Measurements from ENCODE around the gene ADPRHL1. TPM values are rescaled to one million over a fixed set of nuclear protein-coding genes. Genes with fewer than 3 reads are reported as not detected.

Gene ADPRHL1
- total and polyA plus RNA-seq, 2 experiments from 2014 or later = 1.0 to 1.1 TPM

DNA sequence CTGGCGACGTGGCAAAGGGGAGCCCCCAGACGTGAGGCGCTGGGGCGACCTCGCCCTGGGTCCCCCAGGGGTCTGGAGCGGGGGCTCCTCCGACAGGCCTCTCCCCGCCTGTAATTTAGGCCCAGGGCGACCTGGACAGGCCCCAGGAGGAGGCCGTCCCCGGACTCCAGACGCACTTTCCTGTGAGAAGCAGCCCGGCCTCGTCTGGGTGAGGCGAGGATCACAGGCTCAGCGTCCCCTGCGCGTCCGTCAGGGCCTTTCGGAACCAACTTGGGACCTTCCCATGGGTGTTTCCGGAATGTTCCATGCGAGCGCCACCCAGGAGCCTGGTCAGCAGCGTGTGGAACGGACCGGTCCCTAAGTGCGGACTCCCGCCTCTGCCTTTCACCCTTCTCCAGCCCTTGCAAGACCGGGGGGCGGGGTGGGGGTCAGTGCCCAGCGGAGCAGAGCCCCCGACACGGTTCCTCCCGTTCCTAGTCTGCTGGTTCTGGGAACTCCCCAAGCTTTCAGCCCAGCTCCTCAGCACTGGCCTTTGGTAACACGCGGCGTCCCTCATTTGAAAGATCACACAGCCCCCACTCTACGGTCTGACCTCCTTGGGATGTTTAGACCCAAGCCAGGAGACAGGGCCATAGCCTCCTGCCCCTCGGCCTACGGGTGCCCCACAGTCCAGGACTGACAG lies 88.2 kb downstream of the ADPRHL1 start:
- DNase-seq (ENCODE audit: low spot score) = no peak
- Histone ChIP-seq H3K79me2 (peaks cover 32% of the 10 kb centered on the region), H3K4me2 (peak overlapping the region; percentile 89), H3K9me3 (ENCODE audit: low read depth) (no peaks in the 10 kb centered on the region), H4K20me1 (ENCODE audit: insufficient read depth, poor library complexity, severe bottlenecking) (no peaks in the 10 kb centered on the region), H2AFZ (peak overlapping the region; percentile 90), H3K36me3 (replicated peaks; ENCODE audit: insufficient read depth, low read depth) (peaks cover 1% of the 10 kb centered on the region), H3K9me2 (replicated peaks; ENCODE audit: insufficient read depth) (no peaks in the 10 kb centered on the region), H3K4me1 (ENCODE audit: insufficient read depth) (peaks cover 7% of the 10 kb centered on the region), H3K4me3 (no peak overlapping the region), H3K27ac (peak overlapping the region; percentile 75), H3K27me3 (no peaks in the 10 kb centered on the region)
- WGBS (ENCODE audit: low lambda C conversion rate, missing lambda C conversion rate) = 92% methylated on average over 40 of the region's 41 CpGs
- no peak for TF ChIP-seq EZH2phosphoT487 (IDR thresholded peaks at IDR 0.05; ENCODE audit: low read depth, severe bottlenecking, unreplicated experiment)
- no peak for TF ChIP-seq EZH2 (IDR thresholded peaks at IDR 0.05; ENCODE audit: borderline replicate concordance)
- TF ChIP-seq, protein P1, sequence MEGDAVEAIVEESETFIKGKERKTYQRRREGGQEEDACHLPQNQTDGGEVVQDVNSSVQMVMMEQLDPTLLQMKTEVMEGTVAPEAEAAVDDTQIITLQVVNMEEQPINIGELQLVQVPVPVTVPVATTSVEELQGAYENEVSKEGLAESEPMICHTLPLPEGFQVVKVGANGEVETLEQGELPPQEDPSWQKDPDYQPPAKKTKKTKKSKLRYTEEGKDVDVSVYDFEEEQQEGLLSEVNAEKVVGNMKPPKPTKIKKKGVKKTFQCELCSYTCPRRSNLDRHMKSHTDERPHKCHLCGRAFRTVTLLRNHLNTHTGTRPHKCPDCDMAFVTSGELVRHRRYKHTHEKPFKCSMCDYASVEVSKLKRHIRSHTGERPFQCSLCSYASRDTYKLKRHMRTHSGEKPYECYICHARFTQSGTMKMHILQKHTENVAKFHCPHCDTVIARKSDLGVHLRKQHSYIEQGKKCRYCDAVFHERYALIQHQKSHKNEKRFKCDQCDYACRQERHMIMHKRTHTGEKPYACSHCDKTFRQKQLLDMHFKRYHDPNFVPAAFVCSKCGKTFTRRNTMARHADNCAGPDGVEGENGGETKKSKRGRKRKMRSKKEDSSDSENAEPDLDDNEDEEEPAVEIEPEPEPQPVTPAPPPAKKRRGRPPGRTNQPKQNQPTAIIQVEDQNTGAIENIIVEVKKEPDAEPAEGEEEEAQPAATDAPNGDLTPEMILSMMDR (IDR thresholded peaks at IDR 0.05; ENCODE audit: poor library complexity) = no peak

DNA sequence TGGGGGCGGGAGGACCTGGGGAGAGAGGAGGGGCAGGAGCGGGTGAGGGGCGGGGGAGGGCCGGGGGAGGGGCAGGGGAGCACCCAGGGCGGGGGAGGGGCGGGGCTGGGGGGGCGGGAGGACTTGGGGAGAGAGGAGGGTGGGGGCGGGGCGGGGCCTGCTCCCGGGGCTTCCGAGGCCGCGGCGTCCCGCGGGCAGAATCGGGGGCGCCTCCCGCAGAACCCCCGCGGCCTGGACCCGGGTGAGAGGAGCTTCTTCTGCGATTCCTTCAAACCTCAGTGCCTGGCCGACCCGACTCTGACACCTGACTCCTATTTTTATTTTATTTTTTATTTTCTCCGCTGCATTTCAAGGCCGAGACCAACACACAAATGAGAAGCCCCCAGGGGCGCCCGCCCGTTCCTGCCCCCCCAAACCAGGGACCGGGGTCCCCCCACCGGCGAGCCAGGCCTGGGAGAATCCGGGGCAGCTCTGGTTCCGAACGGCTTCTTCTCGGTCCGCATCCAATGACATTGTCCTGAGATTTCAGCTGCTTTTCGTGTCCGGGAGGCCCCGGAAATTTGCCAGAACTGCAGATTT lies 88.9 kb downstream of the ADPRHL1 start:
- peaks cover 5% of the 10 kb centered on the region for H3K36me3 ChIP-seq (replicated peaks; ENCODE audit: insufficient read depth, low read depth)
- no peaks in the 10 kb centered on the region for H3K27me3 ChIP-seq
- no peak for DNase-seq (ENCODE audit: low spot score)
- H3K4me1 ChIP-seq (ENCODE audit: insufficient read depth) = peaks cover 7% of the 10 kb centered on the region
- H3K4me2 ChIP-seq = peak overlapping the region; percentile 89
- peak overlapping the region; percentile 52 for H3K4me3 ChIP-seq
- peaks cover 37% of the 10 kb centered on the region for H3K79me2 ChIP-seq
- TF ChIP-seq EZH2phosphoT487 (IDR thresholded peaks at IDR 0.05; ENCODE audit: low read depth, severe bottlenecking, unreplicated experiment) (no peak), EZH2 (IDR thresholded peaks at IDR 0.05; ENCODE audit: borderline replicate concordance) (no peak)
- TF ChIP-seq, protein P1 (IDR thresholded peaks at IDR 0.05; ENCODE audit: poor library complexity) = no peak
- H3K9me2 ChIP-seq (replicated peaks; ENCODE audit: insufficient read depth) = no peaks in the 10 kb centered on the region
- 64% methylated on average over 13 of the region's 41 CpGs for WGBS (ENCODE audit: low lambda C conversion rate, missing lambda C conversion rate)
- H4K20me1 ChIP-seq (ENCODE audit: insufficient read depth, poor library complexity, severe bottlenecking) = no peaks in the 10 kb centered on the region
- H2AFZ ChIP-seq = peak overlapping the region; percentile 90
- peak overlapping the region; percentile 75 for H3K27ac ChIP-seq
- H3K9me3 ChIP-seq (ENCODE audit: low read depth) = no peaks in the 10 kb centered on the region

DNA sequence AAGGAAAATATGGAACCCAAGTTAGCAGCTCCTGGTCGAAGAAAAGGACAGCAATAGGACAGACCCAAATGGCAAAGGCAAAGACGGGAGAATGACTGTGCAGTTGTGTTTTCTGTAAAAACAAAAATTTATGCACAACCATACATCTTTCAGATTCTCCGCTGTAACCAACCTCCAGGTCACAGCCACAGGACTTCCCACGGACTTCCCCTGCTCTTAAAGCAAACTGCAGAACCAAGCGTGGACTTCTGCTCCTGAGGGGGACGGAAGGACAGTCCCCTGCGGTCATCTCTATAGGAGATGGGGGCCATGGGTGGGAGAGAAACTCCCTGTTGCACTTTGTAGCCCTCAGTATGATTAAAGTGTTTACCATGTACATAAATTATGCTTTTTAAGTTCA lies 91.9 kb downstream of the ADPRHL1 start:
- Histone ChIP-seq H3K27ac (no peak overlapping the region), H2AFZ (no peak overlapping the region), H3K27me3 (no peaks in the 10 kb centered on the region), H3K9me2 (replicated peaks; ENCODE audit: insufficient read depth) (no peaks in the 10 kb centered on the region), H3K4me3 (no peak overlapping the region), H3K79me2 (peaks cover 47% of the 10 kb centered on the region), H3K4me2 (peak overlapping the region; percentile 85), H3K36me3 (replicated peaks; ENCODE audit: insufficient read depth, low read depth) (peaks cover 5% of the 10 kb centered on the region), H4K20me1 (ENCODE audit: insufficient read depth, poor library complexity, severe bottlenecking) (no peaks in the 10 kb centered on the region), H3K9me3 (ENCODE audit: low read depth) (no peaks in the 10 kb centered on the region), H3K4me1 (ENCODE audit: insufficient read depth) (peaks cover 11% of the 10 kb centered on the region)
- no peak for DNase-seq (ENCODE audit: low spot score)
- TF ChIP-seq EZH2 (IDR thresholded peaks at IDR 0.05; ENCODE audit: borderline replicate concordance) (no peak), EZH2phosphoT487 (IDR thresholded peaks at IDR 0.05; ENCODE audit: low read depth, severe bottlenecking, unreplicated experiment) (no peak)
- TF ChIP-seq, protein P1 (IDR thresholded peaks at IDR 0.05; ENCODE audit: poor library complexity) = no peak
- 93% methylated on average over 7 of the region's 7 CpGs for WGBS (ENCODE audit: low lambda C conversion rate, missing lambda C conversion rate)
